ENCODE measurements around the gene RALGAPA2.

RALGAPA2 gene

DNA sequence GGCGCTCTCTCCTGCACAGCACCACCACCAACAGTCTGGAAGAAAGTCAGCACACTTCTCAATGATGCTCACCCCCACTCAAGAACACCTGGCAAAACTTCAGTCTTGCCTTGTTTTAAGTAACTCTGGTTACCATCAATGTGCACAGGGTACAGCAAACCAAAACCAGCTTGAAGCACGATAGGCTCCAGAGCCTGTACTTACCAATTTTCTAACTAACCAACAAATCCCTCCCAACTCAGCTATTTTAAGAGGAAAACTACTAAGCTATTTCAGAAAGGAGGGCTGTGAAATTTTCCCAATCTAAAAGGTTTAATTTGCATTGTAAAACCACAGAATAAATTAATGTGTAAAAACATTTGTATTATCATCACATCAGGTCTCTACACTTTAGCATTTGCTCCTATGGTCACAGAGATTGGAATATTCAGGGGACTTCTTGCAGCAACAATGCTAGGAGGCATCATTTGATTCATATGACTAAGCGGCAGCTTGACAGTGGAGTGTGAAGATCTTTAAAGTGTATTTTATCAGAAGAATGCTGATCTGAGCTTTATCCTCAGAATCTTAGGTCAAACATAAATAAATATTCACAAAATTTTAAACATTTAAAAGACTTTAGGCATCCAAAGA is 82.8 kb downstream of the RALGAPA2 start:
- DNase-seq (ENCODE audit: low read depth): no peak

DNA sequence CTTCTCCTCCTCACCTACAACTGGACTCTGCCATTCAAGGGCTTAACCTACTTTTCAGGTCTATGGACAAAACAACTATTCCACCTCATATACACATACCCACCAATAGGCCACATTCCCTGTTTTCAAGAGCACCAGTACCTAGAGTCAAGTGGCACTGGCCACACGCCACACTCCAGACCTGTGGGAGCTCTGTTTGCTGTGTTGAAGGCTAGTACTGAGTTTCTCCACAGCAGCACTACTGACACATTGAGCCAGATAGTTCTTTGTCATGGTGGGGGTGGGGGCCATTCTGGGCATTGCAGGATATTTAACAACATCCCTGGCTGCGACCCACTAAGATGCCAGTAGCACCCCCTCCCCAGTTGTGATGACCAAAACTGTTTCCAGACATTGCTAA is 84.1 kb downstream of the RALGAPA2 start:
- no peak for DNase-seq (ENCODE audit: low read depth)

DNA sequence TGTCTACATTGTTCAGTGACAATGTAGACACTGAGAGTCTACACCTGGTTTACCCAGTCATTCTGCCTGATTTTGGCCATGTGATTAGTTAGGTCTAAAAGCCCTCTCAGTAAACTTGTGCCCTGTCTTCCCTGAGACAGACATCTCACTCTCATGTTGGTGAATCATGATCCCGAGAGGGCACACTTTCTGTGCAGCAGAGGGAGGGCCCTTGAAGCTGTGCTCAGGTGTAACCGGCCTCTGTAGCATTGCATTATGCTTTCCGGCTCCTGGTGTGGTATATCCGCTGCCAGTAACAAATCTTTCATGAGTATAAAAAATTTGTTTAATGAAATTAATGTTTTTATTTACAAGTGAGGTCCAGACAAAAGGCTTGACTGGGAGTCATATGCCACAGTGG is 85.0 kb downstream of the RALGAPA2 start:
- no peak for DNase-seq (ENCODE audit: low read depth)

DNA sequence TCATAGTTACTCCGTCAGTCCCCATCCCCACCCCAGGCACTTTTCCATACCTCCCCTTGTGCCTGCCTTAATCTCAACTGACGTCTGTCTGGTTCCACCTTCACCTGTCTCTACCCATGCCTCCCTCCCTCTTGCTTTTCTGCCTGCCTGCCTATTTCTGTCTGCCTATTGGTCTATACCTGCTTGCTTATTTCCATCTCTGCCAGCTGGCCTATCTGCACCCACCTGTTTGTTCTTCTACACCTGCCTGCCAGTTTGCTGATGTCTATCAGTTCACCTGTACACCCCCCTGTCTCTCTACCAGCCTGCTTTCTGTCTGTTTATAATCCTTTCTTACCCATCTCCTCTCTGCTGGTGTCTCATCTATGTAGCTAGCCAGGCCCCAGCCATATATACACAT is 87.5 kb downstream of the RALGAPA2 start:
- DNase-seq (ENCODE audit: low read depth): no peak

DNA sequence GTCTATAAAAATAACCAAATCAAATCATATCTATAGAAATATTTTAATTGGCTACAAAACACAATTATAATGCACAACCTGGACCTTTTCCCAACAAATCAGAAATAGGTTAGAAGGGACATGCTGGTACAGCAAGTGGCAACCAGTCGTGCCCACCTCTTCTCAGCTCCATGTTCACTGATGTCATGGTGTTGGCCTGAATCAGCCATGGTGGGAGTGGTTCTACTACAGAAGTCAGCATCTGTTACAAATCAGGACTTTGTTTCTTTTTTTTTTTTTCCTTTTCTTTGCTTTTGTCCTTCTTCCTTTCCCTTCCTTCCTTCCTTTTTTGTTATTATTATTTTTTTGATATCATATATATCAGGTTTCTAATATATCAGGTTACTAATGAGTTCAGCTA is 91.2 kb downstream of the RALGAPA2 start:
- DNase-seq (ENCODE audit: low read depth): no peak

DNA sequence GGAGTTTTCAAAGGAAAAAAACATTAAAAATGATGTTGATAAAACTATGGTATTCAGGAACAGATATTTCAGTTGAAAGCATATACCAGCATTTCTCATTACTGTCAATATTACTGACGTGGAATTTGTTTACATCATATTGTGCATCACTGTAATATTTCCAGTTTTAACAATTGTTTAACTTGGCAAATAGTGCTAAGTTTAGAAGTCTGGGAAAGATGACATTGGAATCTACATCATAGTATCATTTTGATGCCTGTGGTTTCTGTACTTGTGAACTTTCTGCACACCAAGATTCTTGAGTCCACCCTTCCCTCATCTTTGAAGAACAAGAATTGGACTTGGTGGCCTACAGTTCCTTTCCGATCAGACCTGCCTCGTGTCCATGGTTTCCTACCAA is 98.1 kb downstream of the RALGAPA2 start:
- no peak for DNase-seq (ENCODE audit: low read depth)

DNA sequence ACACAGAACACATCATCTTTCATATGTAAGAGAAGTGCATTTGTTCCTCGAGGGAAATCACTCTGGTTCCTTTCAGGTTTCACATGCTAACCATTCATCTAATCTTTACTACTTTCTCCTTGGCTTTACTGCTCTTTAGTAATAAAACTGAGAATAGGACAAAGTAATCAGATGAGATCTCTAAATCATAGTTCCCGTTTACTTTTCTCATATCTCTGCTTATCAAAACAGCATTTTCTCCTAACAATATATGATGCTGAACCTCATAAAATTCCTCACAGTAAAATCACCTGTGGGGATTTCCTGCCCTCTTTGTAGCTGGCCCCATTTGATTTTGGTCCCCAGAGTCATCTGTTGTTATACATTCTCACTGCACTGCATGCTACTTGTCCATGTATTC is 100.2 kb downstream of the RALGAPA2 start:
- DNase-seq (ENCODE audit: low read depth): no peak

DNA sequence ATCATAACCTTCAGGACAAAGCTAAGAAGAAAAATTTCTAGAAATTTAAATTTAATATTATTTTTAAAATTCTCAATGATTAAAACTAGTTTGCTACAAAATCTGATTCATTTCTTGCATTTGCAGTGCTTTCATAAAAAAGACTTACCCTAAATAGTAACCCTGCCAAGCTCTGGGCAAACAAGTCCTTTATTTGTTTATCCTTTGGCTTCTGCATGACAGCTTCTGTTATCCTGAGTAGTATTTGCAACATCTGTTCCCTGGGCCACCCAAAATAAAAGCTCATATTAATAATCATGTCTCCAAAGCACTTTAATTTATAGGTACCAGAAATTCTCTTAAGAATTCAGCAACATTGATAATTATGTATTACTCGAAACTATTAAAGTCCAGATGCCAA is 101.3 kb downstream of the RALGAPA2 start:
- DNase-seq (ENCODE audit: low read depth): no peak

DNA sequence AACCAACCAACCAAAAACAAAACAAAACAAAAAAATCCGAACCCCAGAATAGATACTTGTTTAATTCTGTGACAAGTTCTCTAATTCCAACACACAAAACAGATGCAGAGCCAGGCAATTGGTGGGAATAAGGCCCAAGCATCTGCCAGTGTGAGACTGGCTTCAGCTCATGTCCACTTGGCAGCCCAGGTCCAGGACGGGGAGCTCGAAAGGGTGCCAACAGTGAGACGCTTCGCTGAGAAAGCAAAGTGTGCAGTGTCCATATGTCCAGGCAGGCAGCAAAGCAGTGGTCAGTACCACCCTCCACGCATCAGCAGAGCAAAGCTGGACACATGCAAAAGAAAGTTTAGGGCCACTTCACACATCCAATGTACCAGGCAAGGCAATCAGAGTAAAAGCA is 102.9 kb downstream of the RALGAPA2 start:
- no peak for DNase-seq (ENCODE audit: low read depth)

DNA sequence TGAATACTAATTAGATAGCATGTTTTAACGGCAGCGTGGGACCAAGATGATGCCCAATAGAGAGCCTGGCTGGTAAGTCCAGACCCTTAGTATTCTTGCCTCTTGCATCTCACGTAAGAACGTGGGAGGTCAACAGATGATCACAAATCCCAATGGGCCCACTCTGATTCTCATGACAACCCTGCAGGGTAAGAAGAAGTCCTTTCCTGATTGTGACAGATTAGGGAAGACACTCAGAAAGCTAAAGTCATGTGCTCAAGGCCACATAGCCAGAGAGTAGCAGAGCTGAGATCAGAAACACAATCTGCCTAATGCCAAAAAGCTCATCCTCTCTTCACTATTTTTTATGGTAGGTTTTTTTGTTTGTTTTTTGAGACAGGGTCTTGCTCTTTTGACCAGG is 103.8 kb downstream of the RALGAPA2 start:
- no peak for DNase-seq (ENCODE audit: low read depth)

DNA sequence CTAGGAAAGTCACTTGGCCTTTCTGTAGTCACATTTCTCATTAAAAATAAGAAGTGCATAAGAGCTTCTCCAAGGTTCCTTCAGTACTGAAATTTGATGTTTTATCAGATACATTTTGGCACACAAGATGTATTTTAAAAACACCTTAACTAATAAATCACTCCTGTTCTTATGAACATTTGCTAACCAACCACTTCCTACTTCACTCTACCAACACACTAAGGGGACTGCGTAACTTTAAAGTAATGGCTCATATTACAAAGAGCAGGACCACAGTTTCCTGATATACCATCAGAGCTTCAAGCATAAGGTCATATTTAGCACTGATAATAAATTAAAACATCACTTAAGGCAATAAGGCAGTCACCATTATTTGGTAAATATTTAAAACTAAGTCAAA is 104.4 kb downstream of the RALGAPA2 start:
- no peak for DNase-seq (ENCODE audit: low read depth)

DNA sequence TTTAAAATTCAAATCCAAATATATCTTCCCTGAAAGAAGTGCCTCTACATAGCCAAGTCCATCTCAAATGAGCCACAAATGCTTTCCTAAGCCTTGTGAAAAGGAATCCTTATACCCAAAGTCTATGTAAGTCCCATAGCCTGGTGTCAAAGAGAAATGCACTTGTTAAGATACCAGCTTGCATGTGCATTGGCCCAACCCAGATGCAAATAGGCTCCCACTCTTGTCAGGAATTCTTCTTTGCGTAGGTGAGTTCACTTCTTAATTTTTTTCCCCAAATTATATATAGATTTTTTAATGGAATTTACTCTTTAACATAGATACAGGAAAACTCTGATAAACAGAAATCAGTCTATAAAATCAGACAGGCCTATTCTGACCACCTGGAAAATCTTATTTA is 105.6 kb downstream of the RALGAPA2 start:
- DNase-seq (ENCODE audit: low read depth): no peak

DNA sequence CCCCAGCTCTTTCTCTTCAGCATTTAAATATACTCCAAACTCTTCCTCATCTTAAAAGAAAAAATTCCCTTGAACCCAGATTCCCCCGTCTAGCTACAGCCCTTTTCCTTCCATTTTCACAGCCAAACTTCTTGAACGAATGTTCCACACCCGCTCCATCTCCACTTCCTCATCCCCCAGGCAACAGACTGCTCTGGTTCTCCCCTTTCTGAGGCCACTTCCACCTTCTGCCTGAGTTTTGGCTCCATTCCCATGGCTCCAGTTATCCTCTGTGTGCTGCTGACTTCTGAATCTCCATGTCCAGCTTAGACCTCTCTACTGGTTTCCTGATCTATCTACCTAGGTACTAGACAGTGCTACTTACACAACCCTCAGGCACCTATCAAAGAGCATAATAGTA is 106.4 kb downstream of the RALGAPA2 start:
- no peak for DNase-seq (ENCODE audit: low read depth)

DNA sequence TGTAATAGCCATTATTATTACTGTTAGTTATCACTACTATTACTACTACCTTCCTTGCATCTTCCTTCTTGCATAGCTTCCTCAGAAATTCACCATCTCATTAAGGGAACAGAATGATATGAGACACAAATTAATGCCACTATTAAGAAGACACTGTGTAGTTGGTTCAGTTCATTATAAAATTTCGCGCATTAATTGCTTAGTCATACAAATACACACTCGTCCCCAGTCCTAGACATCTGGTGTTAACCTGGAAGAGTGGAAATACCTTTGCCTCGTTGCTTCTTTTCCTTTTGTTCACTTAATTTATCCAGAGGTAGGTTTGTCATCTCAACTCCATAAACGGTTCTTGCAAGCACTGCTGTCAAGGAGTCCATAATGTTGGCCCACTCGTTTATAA is 107.5 kb downstream of the RALGAPA2 start:
- DNase-seq (ENCODE audit: low read depth): no peak

DNA sequence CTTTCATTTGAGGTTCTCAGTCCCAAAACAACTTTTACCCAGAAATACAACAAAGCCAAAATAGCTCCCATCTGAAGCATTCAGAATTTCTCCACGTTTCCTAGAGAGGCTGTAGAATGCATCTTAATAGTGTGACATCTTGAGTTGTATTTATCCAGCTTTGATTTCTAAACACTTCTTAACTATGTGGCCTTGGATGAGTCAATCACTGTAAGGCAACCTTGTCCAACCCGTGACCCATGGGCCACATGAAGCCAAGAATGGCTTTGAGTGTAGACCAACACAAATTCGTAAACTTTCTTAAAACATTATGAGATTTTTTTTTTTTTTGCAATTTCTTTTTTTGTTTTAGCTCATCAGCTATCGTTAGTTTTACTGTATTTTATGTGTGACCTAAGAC is 108.1 kb downstream of the RALGAPA2 start:
- DNase-seq (ENCODE audit: low read depth): no peak

DNA sequence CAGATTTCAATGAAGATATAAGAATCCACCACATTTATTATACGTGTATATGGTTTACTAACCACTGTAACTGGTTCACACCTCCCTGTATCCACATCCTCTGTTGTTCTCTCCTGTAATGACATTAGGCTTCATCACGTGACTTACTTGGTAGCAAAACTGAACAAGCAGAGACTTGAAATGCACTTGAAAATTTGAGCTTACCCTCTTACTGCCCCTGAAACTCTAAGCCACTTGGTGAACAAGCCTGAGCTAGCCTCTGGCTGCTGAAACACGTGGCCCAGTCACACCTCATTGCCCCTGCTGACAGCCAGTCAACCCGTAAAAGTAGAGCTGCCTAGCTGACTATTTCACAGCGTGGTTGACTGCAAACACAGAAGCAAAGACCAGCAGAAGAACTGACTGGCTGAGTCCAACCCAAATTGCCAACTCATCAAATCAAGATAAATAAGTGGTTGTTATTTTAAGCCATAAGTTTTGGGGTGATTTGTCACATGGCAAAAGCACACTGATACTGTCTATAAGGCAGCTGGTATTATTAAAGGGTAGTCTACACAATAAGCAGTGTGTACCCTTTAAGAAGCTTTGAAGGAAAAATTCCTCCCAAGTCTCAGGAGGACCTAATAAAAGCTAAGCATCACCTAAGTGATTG is 109.0 kb downstream of the RALGAPA2 start:
- DNase-seq (ENCODE audit: low read depth): no peak

DNA sequence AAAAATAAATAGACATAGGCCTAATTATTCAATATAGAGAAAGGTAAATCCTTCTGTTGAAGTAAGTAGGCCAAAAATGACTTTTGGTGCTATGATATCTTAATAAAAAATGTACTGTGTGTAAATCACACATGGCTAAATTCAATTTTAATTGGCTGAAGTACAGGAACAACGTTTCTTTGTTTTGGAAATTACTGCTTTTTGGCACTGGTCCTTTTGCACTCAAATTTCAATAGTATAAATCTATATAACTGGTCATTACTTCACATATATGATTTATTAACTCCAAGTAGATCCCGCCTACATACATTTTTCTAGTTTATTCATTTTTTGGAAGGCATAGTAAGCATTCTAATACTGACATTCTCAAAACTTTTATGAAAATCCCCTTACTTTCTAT is 114.5 kb downstream of the RALGAPA2 start:
- no peak for DNase-seq (ENCODE audit: low read depth)

DNA sequence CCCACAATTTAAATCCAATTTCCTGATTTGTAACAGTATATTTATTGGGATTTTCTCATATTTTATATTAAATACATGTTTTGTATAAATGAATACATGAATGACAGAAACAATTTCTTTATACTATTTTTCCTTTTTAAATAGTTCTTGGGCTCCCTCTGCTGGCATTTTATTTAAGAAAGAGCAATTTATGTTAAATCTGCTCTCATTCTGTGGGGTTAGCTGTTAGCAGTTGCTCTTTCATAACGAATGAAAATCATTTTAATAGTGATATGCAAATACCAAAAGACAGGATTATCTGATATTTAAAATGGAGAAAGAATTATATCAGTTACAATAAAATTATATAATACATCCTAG is 118.3 kb downstream of the RALGAPA2 start:
- no peak for DNase-seq (ENCODE audit: low read depth)

DNA sequence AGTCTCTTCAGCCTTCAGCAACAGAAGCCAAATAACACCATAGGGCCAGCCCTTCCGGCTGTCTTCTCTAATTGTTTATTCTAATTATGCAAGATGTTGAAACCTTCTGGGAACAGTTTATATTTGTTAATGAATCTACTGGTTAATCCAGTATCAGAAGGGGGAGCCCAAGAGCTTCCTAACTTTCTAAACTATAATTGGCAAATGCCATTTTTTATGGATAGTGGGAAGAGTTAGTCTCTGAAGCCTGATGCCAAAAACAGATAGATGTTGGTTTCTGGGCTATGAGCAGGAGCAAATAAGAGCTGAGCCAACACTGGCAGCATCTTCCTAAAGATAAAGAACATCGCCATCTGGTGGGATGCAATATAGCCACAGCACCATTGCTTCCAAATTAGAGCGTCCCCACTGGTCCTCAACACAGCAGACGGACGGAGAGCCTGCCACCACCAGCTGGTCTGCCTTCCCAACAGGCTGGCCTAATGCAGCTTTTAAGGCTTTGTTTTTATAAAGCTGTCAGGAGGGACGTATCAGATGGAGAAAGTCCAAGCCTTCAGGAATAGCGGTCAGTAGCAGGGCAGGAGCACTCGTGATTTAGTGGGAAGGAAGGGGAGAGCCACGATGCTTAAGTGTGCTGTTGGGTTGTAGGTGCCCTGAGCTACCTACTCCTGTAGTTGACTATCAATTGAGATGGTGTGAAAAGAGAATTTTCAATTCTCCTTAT is 118.8 kb downstream of the RALGAPA2 start:
- no peak for DNase-seq (ENCODE audit: low read depth)

DNA sequence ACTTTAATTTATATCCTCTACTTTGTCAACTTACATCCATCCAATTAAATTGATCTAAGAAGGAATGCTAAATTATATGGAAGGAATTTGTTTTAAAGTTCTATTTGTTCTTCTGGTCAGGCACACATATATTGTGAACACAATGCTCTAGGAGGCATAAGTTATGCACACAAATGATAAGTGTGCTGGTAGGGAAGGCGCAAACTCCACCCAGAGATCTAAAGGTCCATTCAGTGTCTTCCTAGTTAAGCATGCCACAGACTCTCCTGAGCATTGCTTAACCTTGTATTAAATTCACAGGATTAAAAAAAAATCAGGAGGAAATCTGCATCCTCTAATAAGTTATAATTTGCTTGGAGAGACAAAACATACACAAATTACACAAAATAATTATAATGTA is 127.3 kb downstream of the RALGAPA2 start:
- no peak for DNase-seq (ENCODE audit: low read depth)

DNA sequence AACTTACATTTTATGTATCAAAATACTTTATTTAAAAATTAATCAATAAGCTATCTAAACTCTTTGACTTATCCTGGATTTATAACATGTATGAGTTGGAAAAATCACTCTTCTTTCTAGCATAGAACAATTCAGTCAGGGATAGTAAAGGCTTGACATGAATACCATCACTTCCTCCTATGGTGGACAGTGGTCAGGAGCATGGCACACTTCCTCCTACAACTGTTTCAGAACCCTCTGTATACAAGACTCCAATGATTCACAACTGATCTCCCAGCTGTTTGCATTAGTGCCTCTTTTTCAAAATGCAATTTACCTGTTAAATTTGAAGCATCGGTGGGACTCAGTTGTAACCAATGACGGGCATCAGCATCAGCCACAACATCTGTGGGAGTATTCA is 129.7 kb downstream of the RALGAPA2 start:
- DNase-seq (ENCODE audit: low read depth): no peak

DNA sequence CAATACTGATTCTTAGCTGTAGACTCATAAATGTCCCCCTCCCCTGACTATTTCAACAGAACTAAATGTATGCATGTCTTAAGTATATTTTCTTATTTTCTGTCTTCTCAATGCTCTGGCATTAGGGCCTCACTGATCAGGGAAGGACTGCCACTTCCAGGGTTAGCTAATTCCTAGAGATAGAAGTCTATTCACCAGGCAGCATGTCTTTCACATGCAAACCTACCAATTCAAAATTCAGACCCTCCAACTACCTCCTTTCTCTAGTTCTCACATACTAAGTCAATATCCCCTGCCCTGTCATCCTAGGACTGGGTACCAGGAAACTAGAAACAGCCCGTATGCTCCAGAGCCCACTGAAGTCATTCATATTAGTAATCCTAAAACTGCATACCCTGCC is 132.3 kb downstream of the RALGAPA2 start:
- DNase-seq (ENCODE audit: low read depth): no peak

DNA sequence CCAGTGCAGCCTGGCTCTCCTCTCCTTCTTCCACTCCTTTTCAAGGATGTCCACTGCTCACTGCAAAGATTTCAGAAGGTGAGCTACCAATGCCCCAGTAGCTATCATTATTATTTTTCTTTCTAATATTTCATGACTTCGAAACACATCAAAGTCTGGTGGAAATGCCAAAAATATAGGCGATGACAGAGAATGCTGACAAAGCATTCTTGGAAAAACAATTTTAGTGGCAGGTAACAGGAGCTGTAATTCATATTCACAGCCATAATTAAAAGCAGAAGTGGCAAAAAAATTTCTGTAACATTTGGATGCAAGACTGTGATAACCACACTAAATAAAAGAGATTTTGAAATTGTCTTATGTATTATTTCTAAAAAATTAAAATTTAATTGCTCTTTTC is 133.6 kb downstream of the RALGAPA2 start:
- no peak for DNase-seq (ENCODE audit: low read depth)

DNA sequence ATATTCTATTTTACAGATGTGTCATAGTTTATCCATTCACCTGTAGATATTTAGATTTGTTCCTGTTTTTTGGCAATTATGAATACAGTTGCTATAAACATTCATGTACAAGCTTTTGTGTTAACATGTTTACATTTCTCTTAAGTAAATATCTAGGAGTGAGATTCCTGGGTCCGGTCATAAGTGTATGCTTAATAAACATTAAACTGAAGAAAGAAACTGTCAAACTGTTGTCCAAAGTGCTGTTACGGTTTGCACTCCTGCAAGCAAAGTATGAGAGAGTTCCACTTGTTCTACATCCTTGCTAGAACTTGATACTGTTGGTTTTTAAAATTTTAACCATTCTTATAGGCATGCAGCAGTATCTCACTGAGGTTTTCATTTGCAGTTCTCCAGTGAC is 138.6 kb downstream of the RALGAPA2 start:
- no peak for DNase-seq (ENCODE audit: low read depth)

All from activated T-helper 9 cell treated with anti-CD3 and anti-CD28 coated beads, Interleukin-2, amount 50 U/mL, for 16 hours (primary cell).